ENCODE data around the gene LYRM4.

- TF ChIP-seq POLR2A (IDR thresholded peaks at IDR 0.05; ENCODE audit: low read length) (no peak), GATA1 (IDR thresholded peaks at IDR 0.05; ENCODE audit: low read depth, low read length) (no peak)
Measured at GRCh38 chr6:5277589-5277988, 16.8 kb upstream of the LYRM4 start.

All from erythroblast (primary cell).